Measurements from ENCODE around the gene GNAI1.

GNAI1 gene

GRCh38 chr7:80213814-80214213 is 79.2 kb downstream of the GNAI1 start:
- DNase-seq (ENCODE audit: low read depth): no peak

- no peak for DNase-seq (ENCODE audit: low read depth)
Observed at GRCh38 chr7:80215734-80216133, 81.1 kb downstream of the GNAI1 start.

- DNase-seq (ENCODE audit: low read depth): no peak
Observed at GRCh38 chr7:80216996-80217842, 82.6 kb downstream of the GNAI1 start.

GRCh38 chr7:80218723-80219122 is 84.1 kb downstream of the GNAI1 start:
- no peak for DNase-seq (ENCODE audit: low read depth)

GRCh38 chr7:80220022-80220634 is 85.5 kb downstream of the GNAI1 start:
- no peak for DNase-seq (ENCODE audit: low read depth)

GRCh38 chr7:80224415-80224814 is 89.8 kb downstream of the GNAI1 start:
- no peak for DNase-seq (ENCODE audit: low read depth)

- DNase-seq (ENCODE audit: low read depth): no peak
Observed at GRCh38 chr7:80225361-80225760, 90.7 kb downstream of the GNAI1 start.

GRCh38 chr7:80226629-80227028 is 92.0 kb downstream of the GNAI1 start:
- no peak for DNase-seq (ENCODE audit: low read depth)

GRCh38 chr7:80230327-80230726 is 95.7 kb downstream of the GNAI1 start:
- no peak for DNase-seq (ENCODE audit: low read depth)

- DNase-seq (ENCODE audit: low read depth): no peak
Observed at GRCh38 chr7:80231707-80232106, 97.1 kb downstream of the GNAI1 start.

- DNase-seq (ENCODE audit: low read depth): no peak
Observed at GRCh38 chr7:80232979-80233724, 98.5 kb downstream of the GNAI1 start.

- no peak for DNase-seq (ENCODE audit: low read depth)
Observed at GRCh38 chr7:80235334-80235733, 100.7 kb downstream of the GNAI1 start.

GRCh38 chr7:80236681-80237080 is 102.0 kb downstream of the GNAI1 start:
- DNase-seq (ENCODE audit: low read depth): no peak

- DNase-seq (ENCODE audit: low read depth): no peak
Observed at GRCh38 chr7:80240265-80241025, 105.8 kb downstream of the GNAI1 start.

- DNase-seq (ENCODE audit: low read depth): no peak
Observed at GRCh38 chr7:80241671-80242070, 107.0 kb downstream of the GNAI1 start.

GRCh38 chr7:80243425-80243824 is 108.8 kb downstream of the GNAI1 start:
- DNase-seq (ENCODE audit: low read depth): no peak

- DNase-seq (ENCODE audit: low read depth): no peak
Observed at GRCh38 chr7:80244206-80244916, 109.7 kb downstream of the GNAI1 start.

- no peak for DNase-seq (ENCODE audit: low read depth)
Observed at GRCh38 chr7:80247144-80247543, 112.5 kb downstream of the GNAI1 start.

- no peak for DNase-seq (ENCODE audit: low read depth)
Observed at GRCh38 chr7:80247891-80248290, 113.3 kb downstream of the GNAI1 start.

- no peak for DNase-seq (ENCODE audit: low read depth)
Observed at GRCh38 chr7:80249184-80249583, 114.6 kb downstream of the GNAI1 start.

- DNase-seq (ENCODE audit: low read depth): no peak
Observed at GRCh38 chr7:80249619-80250295, 115.1 kb downstream of the GNAI1 start.

All from stimulated activated CD8-positive, alpha-beta memory T cell treated with anti-CD3 and anti-CD28 coated beads, Interleukin-15, amount 100 ng/mL, for 24 hours (primary cell).